Esophagus squamous epithelium (tissue), 5 donors: ENCODE results near the gene ZNF451. TPM values are rescaled to one million over a fixed set of nuclear protein-coding genes. Genes with fewer than 3 reads are reported as not detected.

ENCODE experiments used
- DNase-seq: peaks from one replicate; lab custom pipeline; 2025; lab: John Stamatoyannopoulos, UW
- H3K27ac ChIP-seq, 4 donors: fragments of 200-600 bp; sonication (generic); one replicate each; pipeline ENCODE4 v1.5.1; 2016 to 2019; ENCODE audit warnings: mild to moderate bottlenecking in 1 of 4
- H3K27me3 ChIP-seq, 4 donors: fragments of 200-600 bp; sonication (generic); 1 replicate in 3 of 4; 2 replicates in 1 of 4; pipeline versions ENCODE4 v1.5.1 to v1.6.0; 2017 to 2021; ENCODE audit warnings: antibody characterized with exemption in 1 of 4
- H3K36me3 ChIP-seq, 3 donors: fragments of 200-600 bp; sonication (generic); one replicate each; pipeline ENCODE4 v1.5.1; 2016 to 2019
- H3K4me1 ChIP-seq, 3 donors: fragments of 200-600 bp; sonication (generic); one replicate each; pipeline ENCODE4 v1.5.1; 2017 to 2019
- H3K4me3 ChIP-seq, 4 donors: fragments of 200-600 bp; sonication (generic); 1 replicate in 3 of 4; 2 replicates in 1 of 4; pipeline ENCODE4 v1.5.1; 2016 to 2019; ENCODE audit warnings: mild to moderate bottlenecking in 2 of 4, moderate library complexity in 1 of 4
- H3K9me3 ChIP-seq, 3 donors: fragments of 200-600 bp; sonication (generic); one replicate each; pipeline ENCODE4 v1.5.1; 2016 to 2019
- POLR2A ChIP-seq, 4 donors: fragments of 450-650 bp; IDR thresholded peaks; one replicate each; pipeline ENCODE4 v1.6.1; 2017; ENCODE audit warnings: antibody characterized with exemption in 4 of 4, mild to moderate bottlenecking in 4 of 4, moderate library complexity in 3 of 4
- WGBS, 2 donors: methylation state at CpG; one replicate each; pipeline ENCODE4 v1.1.5; 2018; 5-methylcytosine and 5-hydroxymethylcytosine counted together
- intact Hi-C: fragments of 100-400 bp; cut with DNase I; formaldehyde crosslinking; loops from one replicate; pipeline ENCODE4 v1.15.0; 2022
- total RNA-seq, 4 donors: library from RNA; depleted of rRNA; stranded (reverse); fragments of >200 nt; gene quantifications; one replicate each; pipeline ENCODE4 v1.1.0, GENCODE V29; 2016
- TF ChIP-seq, protein P1 (sequence below), 6 experiments: fragments of 450-650 bp in 4 of 6; fragments of 200-600 bp in 2 of 6; sonication (generic) in 2 of 6; IDR thresholded peaks; one replicate each; pipeline ENCODE4 v1.5.1; 2016 to 2019; ENCODE audit warnings: antibody characterized with exemption in 6 of 6, mild to moderate bottlenecking in 4 of 6, moderate library complexity in 4 of 6
- donor health status: DM: yes; HTN: yes; CAD: no.

Gene ZNF451
- total RNA-seq, 4 donors from 2014 or later, result 21.5 to 52.5 (median 29.5) TPM

DNA sequence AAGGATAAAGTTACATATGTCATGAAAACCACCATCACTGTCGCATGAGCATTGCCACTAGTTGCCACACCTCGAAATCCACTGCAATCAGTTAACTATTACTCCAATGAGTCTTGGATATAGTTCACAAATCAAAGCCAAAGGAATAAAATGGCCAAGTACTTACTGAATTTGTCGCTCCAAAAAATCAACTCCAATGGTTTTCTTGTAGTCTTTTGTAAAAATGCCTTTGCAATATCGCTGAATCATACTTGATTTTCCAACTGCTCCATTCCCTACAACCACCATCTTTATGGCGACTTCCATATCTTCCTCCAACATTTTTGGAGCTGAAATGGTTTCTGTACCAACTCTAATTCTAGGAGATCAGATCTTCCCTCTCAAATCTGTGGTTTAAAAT, 120.1 kb downstream of the ZNF451 start:
- intact Hi-C loops, result no loop called here
- TF ChIP-seq, protein P1, sequence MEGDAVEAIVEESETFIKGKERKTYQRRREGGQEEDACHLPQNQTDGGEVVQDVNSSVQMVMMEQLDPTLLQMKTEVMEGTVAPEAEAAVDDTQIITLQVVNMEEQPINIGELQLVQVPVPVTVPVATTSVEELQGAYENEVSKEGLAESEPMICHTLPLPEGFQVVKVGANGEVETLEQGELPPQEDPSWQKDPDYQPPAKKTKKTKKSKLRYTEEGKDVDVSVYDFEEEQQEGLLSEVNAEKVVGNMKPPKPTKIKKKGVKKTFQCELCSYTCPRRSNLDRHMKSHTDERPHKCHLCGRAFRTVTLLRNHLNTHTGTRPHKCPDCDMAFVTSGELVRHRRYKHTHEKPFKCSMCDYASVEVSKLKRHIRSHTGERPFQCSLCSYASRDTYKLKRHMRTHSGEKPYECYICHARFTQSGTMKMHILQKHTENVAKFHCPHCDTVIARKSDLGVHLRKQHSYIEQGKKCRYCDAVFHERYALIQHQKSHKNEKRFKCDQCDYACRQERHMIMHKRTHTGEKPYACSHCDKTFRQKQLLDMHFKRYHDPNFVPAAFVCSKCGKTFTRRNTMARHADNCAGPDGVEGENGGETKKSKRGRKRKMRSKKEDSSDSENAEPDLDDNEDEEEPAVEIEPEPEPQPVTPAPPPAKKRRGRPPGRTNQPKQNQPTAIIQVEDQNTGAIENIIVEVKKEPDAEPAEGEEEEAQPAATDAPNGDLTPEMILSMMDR (IDR thresholded peaks at IDR 0.05), result no peak
- TF ChIP-seq POLR2A (IDR thresholded peaks at IDR 0.05), result no peak
- no peak for DNase-seq
- 84 to 92% methylated on average over 5 of the region's 5 CpGs for WGBS, 2 donors
- H3K27ac ChIP-seq, result no peak overlapping the region
- no peaks in the 10 kb centered on the region for H3K4me1 ChIP-seq
- no peaks in the 10 kb centered on the region for H3K9me3 ChIP-seq
- no peak overlapping the region for H3K4me3 ChIP-seq
- H3K27me3 ChIP-seq, result no peaks in the 10 kb centered on the region
- H3K36me3 ChIP-seq, result no peaks in the 10 kb centered on the region

DNA sequence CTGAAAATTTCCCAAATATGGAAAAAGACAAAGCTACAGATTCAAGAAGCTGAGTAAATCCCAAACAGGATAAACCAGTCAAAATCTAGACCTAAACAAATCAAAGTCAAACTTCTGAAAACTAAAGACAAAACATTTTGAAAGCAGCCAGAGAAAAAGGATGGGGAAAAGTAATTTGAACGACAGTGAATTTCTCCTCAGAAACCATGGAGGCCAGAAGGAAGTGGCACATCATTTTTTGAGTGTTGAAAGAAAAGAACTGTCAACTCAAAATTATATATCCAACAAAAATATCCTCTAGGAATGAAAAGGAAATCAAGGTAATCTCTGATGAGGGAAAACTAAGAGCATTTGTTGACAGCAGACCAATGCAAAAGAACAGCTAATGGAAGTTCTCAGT, 125.3 kb downstream of the ZNF451 start:
- H3K36me3 ChIP-seq, result no peaks in the 10 kb centered on the region
- H3K4me3 ChIP-seq, result no peak overlapping the region
- intact Hi-C loops, result no loop called here
- DNase-seq, result no peak
- H3K4me1 ChIP-seq, result peaks cover 0 to 18% (median 3%) of the 10 kb centered on the region in 3 donors
- H3K9me3 ChIP-seq, result no peaks in the 10 kb centered on the region
- TF ChIP-seq POLR2A (IDR thresholded peaks at IDR 0.05), result no peak
- TF ChIP-seq, protein P1 (IDR thresholded peaks at IDR 0.05), result no peak
- 78 to 90% methylated on average over 1 of the region's 1 CpG for WGBS, 2 donors
- H3K27me3 ChIP-seq, result no peaks in the 10 kb centered on the region
- no peak overlapping the region for H3K27ac ChIP-seq

- Histone ChIP-seq H3K4me3 (no peak overlapping the region), H3K4me1 (peaks cover 0 to 26% (median 3%) of the 10 kb centered on the region in 3 donors), H3K27ac (peak overlapping the region in 2 of 4 donors; percentile 19 to 36), H3K36me3 (no peaks in the 10 kb centered on the region), H3K9me3 (no peaks in the 10 kb centered on the region), H3K27me3 (no peaks in the 10 kb centered on the region)
- intact Hi-C loops, result no loop called here
- DNase-seq, result no peak
- no peak for TF ChIP-seq POLR2A (IDR thresholded peaks at IDR 0.05)
- TF ChIP-seq, protein P1 (IDR thresholded peaks at IDR 0.05), result peak in 4 of 6 experiments; percentile 12 to 38 (median 26)
- 39 to 46% methylated on average over 7 of the region's 7 CpGs for WGBS, 2 donors
Measured at GRCh38 chr6:57216235-57217101, 126.5 kb downstream of the ZNF451 start.

DNA sequence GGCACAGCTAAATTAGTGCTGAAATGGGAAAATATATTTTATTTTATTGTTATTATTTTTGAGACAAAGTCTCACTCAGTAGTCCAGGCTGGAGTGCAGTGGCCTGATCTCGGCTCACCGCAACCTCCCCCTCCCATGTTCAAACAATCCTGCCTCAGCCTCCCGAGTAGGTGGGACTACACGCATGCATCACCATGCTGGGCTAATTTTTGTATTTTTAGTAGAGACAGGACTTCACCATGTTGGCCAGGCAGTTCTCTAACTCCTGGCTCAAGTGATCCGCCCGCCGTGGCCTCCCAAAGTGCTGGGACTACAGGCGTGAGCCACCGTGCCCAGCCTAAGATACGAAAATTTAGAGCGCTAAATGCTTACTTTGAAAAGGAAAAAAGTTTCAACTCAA, 127.3 kb downstream of the ZNF451 start:
- no peak for DNase-seq
- intact Hi-C loops, result no loop called here
- WGBS, 2 donors, result 92 to 94% methylated on average over 7 to 8 of the region's 11 CpGs
- Histone ChIP-seq H3K36me3 (no peaks in the 10 kb centered on the region), H3K27me3 (no peaks in the 10 kb centered on the region), H3K4me1 (peaks cover 0 to 27% (median 3%) of the 10 kb centered on the region in 3 donors), H3K9me3 (no peaks in the 10 kb centered on the region), H3K4me3 (no peak overlapping the region), H3K27ac (peak overlapping the region in 1 of 4 donors; percentile 36)
- TF ChIP-seq POLR2A (IDR thresholded peaks at IDR 0.05), result no peak
- TF ChIP-seq, protein P1 (IDR thresholded peaks at IDR 0.05), result no peak

Other genes starting within 250 kb of the ZNF451 start
- 1 to 10 TPM in 2 of 4 donors, under 1 TPM in 1, not detected in 1; 0.57 to 2.4 (median 1.1) TPM for gene BEND6, start 135.1 kb upstream of the ZNF451 start, total RNA-seq
- gene KIAA1586, start 43.5 kb upstream of the ZNF451 start, total RNA-seq, result 1 to 10 TPM; 1.6 to 7.6 (median 4.2) TPM
- gene BAG2, start 82.1 kb downstream of the ZNF451 start, total RNA-seq, result 1 to 10 TPM in 3 of 4 donors, under 1 TPM in 1; 0.38 to 6.7 (median 1.5) TPM
- 10 to 100 TPM in 1 of 4 donors, 1 to 10 TPM in 3; 1.5 to 17.2 (median 5.9) TPM for gene RAB23, start 132.1 kb downstream of the ZNF451 start, total RNA-seq
- gene PRIM2, start 227.4 kb downstream of the ZNF451 start, total RNA-seq, result 10 to 100 TPM in 2 of 4 donors, 1 to 10 TPM in 2; 4.1 to 10.9 (median 9.8) TPM